ENCODE results near the gene MYOM3.

DNA sequence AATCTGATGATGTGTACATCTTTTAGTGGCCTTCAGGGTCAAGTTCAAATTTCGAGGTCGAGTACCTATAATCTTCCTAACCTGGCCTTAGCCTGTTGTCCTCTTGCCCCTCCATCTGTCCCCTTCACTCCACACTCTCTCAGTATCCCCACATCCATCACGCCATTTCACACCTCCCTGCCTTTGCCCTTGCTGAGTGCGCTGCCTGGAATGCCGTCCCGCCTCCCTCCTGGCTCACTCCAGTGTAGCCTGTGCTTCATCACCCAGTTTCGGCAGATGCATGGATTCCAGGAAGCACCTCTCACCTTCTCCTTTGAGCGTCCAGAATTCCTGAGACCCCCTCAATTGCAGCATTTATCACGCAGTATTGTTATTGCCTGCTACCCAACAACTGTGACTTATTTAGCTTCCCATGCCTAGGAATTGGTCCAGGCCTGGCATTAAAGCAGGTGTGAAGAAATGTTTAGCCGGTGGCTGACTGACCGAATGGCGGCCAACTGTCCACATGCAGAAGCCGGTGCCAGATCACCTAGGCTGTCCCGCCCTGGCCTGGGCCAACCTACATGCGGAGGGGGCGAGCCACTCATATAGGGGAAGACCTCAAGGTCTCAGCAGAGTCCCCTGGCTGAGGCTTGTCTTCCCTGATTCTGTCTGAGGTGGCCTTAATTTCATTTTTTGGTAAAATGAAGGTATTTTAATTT, 34.5 kb downstream of the MYOM3 start:
- TF ChIP-seq, protein P1, sequence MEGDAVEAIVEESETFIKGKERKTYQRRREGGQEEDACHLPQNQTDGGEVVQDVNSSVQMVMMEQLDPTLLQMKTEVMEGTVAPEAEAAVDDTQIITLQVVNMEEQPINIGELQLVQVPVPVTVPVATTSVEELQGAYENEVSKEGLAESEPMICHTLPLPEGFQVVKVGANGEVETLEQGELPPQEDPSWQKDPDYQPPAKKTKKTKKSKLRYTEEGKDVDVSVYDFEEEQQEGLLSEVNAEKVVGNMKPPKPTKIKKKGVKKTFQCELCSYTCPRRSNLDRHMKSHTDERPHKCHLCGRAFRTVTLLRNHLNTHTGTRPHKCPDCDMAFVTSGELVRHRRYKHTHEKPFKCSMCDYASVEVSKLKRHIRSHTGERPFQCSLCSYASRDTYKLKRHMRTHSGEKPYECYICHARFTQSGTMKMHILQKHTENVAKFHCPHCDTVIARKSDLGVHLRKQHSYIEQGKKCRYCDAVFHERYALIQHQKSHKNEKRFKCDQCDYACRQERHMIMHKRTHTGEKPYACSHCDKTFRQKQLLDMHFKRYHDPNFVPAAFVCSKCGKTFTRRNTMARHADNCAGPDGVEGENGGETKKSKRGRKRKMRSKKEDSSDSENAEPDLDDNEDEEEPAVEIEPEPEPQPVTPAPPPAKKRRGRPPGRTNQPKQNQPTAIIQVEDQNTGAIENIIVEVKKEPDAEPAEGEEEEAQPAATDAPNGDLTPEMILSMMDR (conservative IDR thresholded peaks at IDR 0.05; ENCODE audit: low read depth, low read length) = no peak
- TF ChIP-seq POLR2A (IDR thresholded peaks at IDR 0.05; ENCODE audit: low read depth, low read length) = no peak
- no peak for TF ChIP-seq USF2 (IDR thresholded peaks at IDR 0.05; ENCODE audit: low read depth, low read length)
- TF ChIP-seq BHLHE40 (IDR thresholded peaks at IDR 0.05; ENCODE audit: low read depth, low read length) = no peak
- no peak for TF ChIP-seq MXI1 (IDR thresholded peaks at IDR 0.05; ENCODE audit: borderline replicate concordance, low read depth, low read length)
- TF ChIP-seq RCOR1 (IDR thresholded peaks at IDR 0.05; ENCODE audit: insufficient replicate concordance, low read length) = no peak
- no peak for TF ChIP-seq CEBPB (IDR thresholded peaks at IDR 0.05; ENCODE audit: low read depth, low read length)
- no peak for TF ChIP-seq CHD1 (IDR thresholded peaks at IDR 0.05; ENCODE audit: low read depth, low read length)
- no peak for TF ChIP-seq RAD21 (IDR thresholded peaks at IDR 0.05; ENCODE audit: low read length)
- TF ChIP-seq SMC3 (IDR thresholded peaks at IDR 0.05; ENCODE audit: low read depth, low read length) = no peak
- TF ChIP-seq NFE2L2 (IDR thresholded peaks at IDR 0.05; ENCODE audit: low read depth, low read length) = no peak
- no peak for TF ChIP-seq RFX5 (IDR thresholded peaks at IDR 0.05; ENCODE audit: low read depth, low read length)
- no peak for TF ChIP-seq MAZ (IDR thresholded peaks at IDR 0.05; ENCODE audit: borderline replicate concordance, low read depth, low read length)
